Amygdala (tissue), 56 donors: ENCODE measurements around the gene CAMTA1.

ENCODE experiments used
- DNase-seq, 56 donors: peaks; one replicate each; lab custom pipeline; 2025; lab: John Stamatoyannopoulos, UW

CAMTA1 gene

GRCh38 chr1:7335224-7335879, 550.1 kb downstream of the CAMTA1 start:
- DNase-seq, result no peak

- no peak for DNase-seq
Measured at GRCh38 chr1:7338439-7338838, 553.2 kb downstream of the CAMTA1 start.

GRCh38 chr1:7339014-7339413, 553.8 kb downstream of the CAMTA1 start:
- no peak for DNase-seq

GRCh38 chr1:7339953-7340352, 554.7 kb downstream of the CAMTA1 start:
- no peak for DNase-seq

- peak in 13 of 56 donors; percentile 1 to 37 (median 13) for DNase-seq
Measured at GRCh38 chr1:7341145-7341905, 556.1 kb downstream of the CAMTA1 start.

GRCh38 chr1:7343882-7344281, 558.6 kb downstream of the CAMTA1 start:
- no peak for DNase-seq

- no peak for DNase-seq
Measured at GRCh38 chr1:7344299-7344698, 559.0 kb downstream of the CAMTA1 start.

- DNase-seq, result no peak
Measured at GRCh38 chr1:7345516-7345915, 560.3 kb downstream of the CAMTA1 start.

- no peak for DNase-seq
Measured at GRCh38 chr1:7346070-7346596, 560.9 kb downstream of the CAMTA1 start.

- DNase-seq, result no peak
Measured at GRCh38 chr1:7346600-7347570, 561.6 kb downstream of the CAMTA1 start.

- peak in 1 of 56 donors; percentile 12 for DNase-seq
Measured at GRCh38 chr1:7348073-7348472, 562.8 kb downstream of the CAMTA1 start.

- DNase-seq, result no peak
Measured at GRCh38 chr1:7348580-7348979, 563.3 kb downstream of the CAMTA1 start.

- DNase-seq, result no peak
Measured at GRCh38 chr1:7350804-7351203, 565.5 kb downstream of the CAMTA1 start.

- no peak for DNase-seq
Measured at GRCh38 chr1:7351649-7352048, 566.4 kb downstream of the CAMTA1 start.

- no peak for DNase-seq
Measured at GRCh38 chr1:7352364-7352763, 567.1 kb downstream of the CAMTA1 start.

GRCh38 chr1:7352974-7353373, 567.7 kb downstream of the CAMTA1 start:
- no peak for DNase-seq

- no peak for DNase-seq
Measured at GRCh38 chr1:7355646-7356045, 570.4 kb downstream of the CAMTA1 start.

- DNase-seq, result no peak
Measured at GRCh38 chr1:7356079-7356478, 570.8 kb downstream of the CAMTA1 start.

GRCh38 chr1:7358425-7358824, 573.2 kb downstream of the CAMTA1 start:
- DNase-seq, result no peak

- DNase-seq, result no peak
Measured at GRCh38 chr1:7360526-7360925, 575.3 kb downstream of the CAMTA1 start.

- no peak for DNase-seq
Measured at GRCh38 chr1:7362947-7363346, 577.7 kb downstream of the CAMTA1 start.
